ENCODE results near the gene CA4. TPM values are rescaled to one million over a fixed set of nuclear protein-coding genes. Genes with fewer than 3 reads are reported as not detected.
"Not testable (repeated sequence)": the region's sequence is repeated elsewhere in the genome, so short reads cannot be mapped to it uniquely, and the experiment has no call there.

CA4 gene
- polyA plus RNA-seq, 10 donors: 3.4 to 9.7 (median 7.4) TPM

- no peak for DNase-seq
These were observed 21.3 kb downstream of the CA4 start for GRCh38 chr17:60170835-60171752.

GRCh38 chr17:60171753-60172079 is 21.9 kb downstream of the CA4 start:
- no peak for DNase-seq

- DNase-seq: peak in 1 of 3 donors; percentile 15
These were observed 23.6 kb downstream of the CA4 start for GRCh38 chr17:60173304-60173819.

GRCh38 chr17:60174035-60174434 is 24.3 kb downstream of the CA4 start:
- no peak for DNase-seq

GRCh38 chr17:60174767-60175166 is 25.0 kb downstream of the CA4 start:
- DNase-seq: not testable (repeated sequence)

GRCh38 chr17:60176763-60177162 is 27.0 kb downstream of the CA4 start:
- DNase-seq: not testable (repeated sequence)

- not testable (repeated sequence) for DNase-seq
These were observed 28.4 kb downstream of the CA4 start for GRCh38 chr17:60178180-60178579.

GRCh38 chr17:60180380-60180779 is 30.6 kb downstream of the CA4 start:
- not testable (repeated sequence) for DNase-seq

GRCh38 chr17:60186372-60186771 is 36.6 kb downstream of the CA4 start:
- not testable (repeated sequence) for DNase-seq

- peak in 1 of 3 donors; percentile 21 for DNase-seq
These were observed 37.3 kb downstream of the CA4 start for GRCh38 chr17:60186846-60187745.

- no peak for DNase-seq
These were observed 39.0 kb downstream of the CA4 start for GRCh38 chr17:60188759-60189158.

- DNase-seq: not testable (repeated sequence)
These were observed 40.3 kb downstream of the CA4 start for GRCh38 chr17:60190032-60190431.

- not testable (repeated sequence) for DNase-seq
These were observed 43.3 kb downstream of the CA4 start for GRCh38 chr17:60193032-60193431.

- DNase-seq: no peak
These were observed 43.7 kb downstream of the CA4 start for GRCh38 chr17:60193482-60193881.

GRCh38 chr17:60194141-60194540 is 44.4 kb downstream of the CA4 start:
- DNase-seq: not testable (repeated sequence)

- not testable (repeated sequence) for DNase-seq
These were observed 48.9 kb downstream of the CA4 start for GRCh38 chr17:60198630-60199029.

GRCh38 chr17:60205782-60206181 is 56.0 kb downstream of the CA4 start:
- not testable (repeated sequence) for DNase-seq

- DNase-seq: not testable (repeated sequence)
These were observed 58.5 kb downstream of the CA4 start for GRCh38 chr17:60208302-60208701.
